ENCODE data around the gene PRKG1.

PRKG1 gene

GRCh38 chr10:52316001-52316400 is 1241.7 kb downstream of the PRKG1 start:
- no peak for DNase-seq (ENCODE audit: low spot score)

- no peak for DNase-seq (ENCODE audit: low spot score)
Observed at GRCh38 chr10:52316500-52316899, 1242.2 kb downstream of the PRKG1 start.

GRCh38 chr10:52318136-52318701 is 1243.9 kb downstream of the PRKG1 start:
- no peak for DNase-seq (ENCODE audit: low spot score)

- peak; percentile 20 for DNase-seq (ENCODE audit: low spot score)
Observed at GRCh38 chr10:52318822-52319464, 1244.7 kb downstream of the PRKG1 start.

- DNase-seq (ENCODE audit: low spot score) = no peak
Observed at GRCh38 chr10:52319926-52320325, 1245.6 kb downstream of the PRKG1 start.

GRCh38 chr10:52322323-52322722 is 1248.0 kb downstream of the PRKG1 start:
- no peak for DNase-seq (ENCODE audit: low spot score)

GRCh38 chr10:52322936-52323335 is 1248.6 kb downstream of the PRKG1 start:
- DNase-seq (ENCODE audit: low spot score) = no peak

GRCh38 chr10:52326382-52326781 is 1252.1 kb downstream of the PRKG1 start:
- no peak for DNase-seq (ENCODE audit: low spot score)

- no peak for DNase-seq (ENCODE audit: low spot score)
Observed at GRCh38 chr10:52331638-52332364, 1257.5 kb downstream of the PRKG1 start.

GRCh38 chr10:52332815-52333214 is 1258.5 kb downstream of the PRKG1 start:
- DNase-seq (ENCODE audit: low spot score) = no peak

GRCh38 chr10:52334595-52334994 is 1260.3 kb downstream of the PRKG1 start:
- DNase-seq (ENCODE audit: low spot score) = no peak

- DNase-seq (ENCODE audit: low spot score) = no peak
Observed at GRCh38 chr10:52335665-52336064, 1261.4 kb downstream of the PRKG1 start.

GRCh38 chr10:52337225-52337624 is 1262.9 kb downstream of the PRKG1 start:
- no peak for DNase-seq (ENCODE audit: low spot score)

GRCh38 chr10:52343439-52343838 is 1269.2 kb downstream of the PRKG1 start:
- no peak for DNase-seq (ENCODE audit: low spot score)

- no peak for DNase-seq (ENCODE audit: low spot score)
Observed at GRCh38 chr10:52346394-52347326, 1272.4 kb downstream of the PRKG1 start.

- no peak for DNase-seq (ENCODE audit: low spot score)
Observed at GRCh38 chr10:52347327-52347667, 1273.0 kb downstream of the PRKG1 start.

All from putamen (tissue), 1 donor.